HCT116 (cell line): ENCODE data around the gene SYDE2. TPM values are rescaled to one million over a fixed set of nuclear protein-coding genes. Genes with fewer than 3 reads are reported as not detected.

Experiments used
- ATAC-seq: fragments of 200-7000 bp; cut with Tn5 transposase; 2 replicates; pipeline ENCODE4 v1.9.1; 2020; ENCODE audit warnings: mild to moderate bottlenecking, moderate library complexity
- BruUV-seq: library from RNA; stranded (reverse); fragments of 400-500 nt; replicated peaks from 2 replicates; lab custom pipeline; 2021; lab: Mats Ljungman, UMichigan
- CTCF ChIA-PET: fragments of 300-600 bp; sonication (Branson Sonifier 250); formaldehyde crosslinking; loops from one replicate; lab custom pipeline; 2021; ENCODE audit warnings: antibody characterized with exemption; lab: Charles Lee
- POLR2A ChIA-PET: fragments of 300-600, 350-600 bp; sonication (Branson Sonifier 250); formaldehyde crosslinking; loops from one replicate; lab custom pipeline; 2021; ENCODE audit warnings: antibody characterized with exemption; lab: Charles Lee
- RAD21 ChIA-PET, 2 experiments: fragments of 300-600 bp; sonication (Branson Sonifier 250); formaldehyde crosslinking; loops; one replicate each; lab custom pipeline; 2023; ENCODE audit warnings: low total read pairs in 2 of 2; ENCODE audit not compliant: uncharacterized antibody in 2 of 2, unreplicated experiment in 2 of 2, low non-redundant PET in 1 of 2; lab: Charles Lee
- DNase-seq: peaks from one replicate; pipeline ENCODE4 v3.0.0-alpha.2; 2010; ENCODE audit warnings: low read depth, low spot score
- H2AFZ ChIP-seq: fragments of 200-600 bp; shearing (Covaris generic), sonication (generic); 2 replicates; pipeline ENCODE4 v1.6.1; 2017; ENCODE audit warnings: low read depth, mixed run types, mixed read lengths, antibody characterized with exemption, low read length; ENCODE audit not compliant: poor library complexity, severe bottlenecking
- H3K27ac ChIP-seq: 2 replicates; pipeline ENCODE4 v1.5.1; 2012; ENCODE audit warnings: low read depth, low read length
- H3K27me3 ChIP-seq: fragments of 200-600 bp; sonication (generic); 2 replicates; pipeline ENCODE4 v1.6.1; 2016; ENCODE audit warnings: mixed run types, low read length, mixed read lengths; ENCODE audit not compliant: insufficient read depth
- H3K36me3 ChIP-seq, 2 experiments: fragments of 200-500 bp in 1 of 2; fragments of 200-600 bp in 1 of 2; sonication (Bioruptor generic) in 1 of 2; sonication (generic) in 1 of 2; 2 replicates each; pipeline versions ENCODE4 v1.5.1 to v1.6.1; 2014 to 2016; ENCODE audit warnings: low read length in 2 of 2, inconsistent platforms in 1 of 2, mixed read lengths in 1 of 2, mixed run types in 1 of 2; ENCODE audit not compliant: insufficient read depth in 2 of 2, control insufficient read depth in 1 of 2
- H3K4me1 ChIP-seq, 2 experiments: fragments of 200-600 bp in 1 of 2; sonication (generic) in 1 of 2; 2 replicates each; pipeline versions ENCODE4 v1.5.1 to v1.6.1; 2012 to 2017; ENCODE audit warnings: low read length in 2 of 2, inconsistent platforms in 1 of 2, mild to moderate bottlenecking in 1 of 2, mixed read lengths in 1 of 2, mixed run types in 1 of 2, moderate library complexity in 1 of 2; ENCODE audit not compliant: insufficient read depth in 2 of 2, control insufficient read depth in 1 of 2
- H3K4me2 ChIP-seq: fragments of 200-600 bp; sonication (generic); 2 replicates; pipeline ENCODE4 v1.6.1; 2017; ENCODE audit warnings: mixed run types, low read length, mixed read lengths
- H3K4me3 ChIP-seq, 2 experiments: fragments of 200-600 bp in 1 of 2; sonication (generic) in 1 of 2; replicated peaks in 1 of 2; 2 replicates each; pipeline ENCODE4 v1.5.1; 2011 to 2016; ENCODE audit warnings: low read length in 2 of 2, control low read depth in 1 of 2, low read depth in 1 of 2, mild to moderate bottlenecking in 1 of 2, mixed read lengths in 1 of 2, mixed run types in 1 of 2
- H3K79me2 ChIP-seq: fragments of 200-600 bp; sonication (generic); 2 replicates; pipeline ENCODE4 v1.6.1; 2017; ENCODE audit warnings: mild to moderate bottlenecking, mixed run types, low read length, moderate library complexity, mixed read lengths; ENCODE audit not compliant: insufficient read depth
- H3K9ac ChIP-seq: fragments of 200-600 bp; sonication (generic); 2 replicates; pipeline ENCODE4 v1.6.1; 2016; ENCODE audit warnings: low read length, mixed read lengths
- H3K9me2 ChIP-seq: fragments of 200-600 bp; sonication (generic), shearing (Covaris generic); 2 replicates; pipeline ENCODE4 v1.6.1; 2017; ENCODE audit warnings: mixed run types, mild to moderate bottlenecking, moderate library complexity; ENCODE audit not compliant: insufficient read depth
- H3K9me3 ChIP-seq, 2 experiments: fragments of 200-500 bp in 1 of 2; fragments of 200-600 bp in 1 of 2; sonication (Bioruptor generic) in 1 of 2; sonication (generic) in 1 of 2; 2 replicates each; pipeline ENCODE4 v1.6.1; 2014 to 2017; ENCODE audit warnings: low read length in 2 of 2, mixed read lengths in 2 of 2, inconsistent platforms in 1 of 2, low read depth in 1 of 2, mild to moderate bottlenecking in 1 of 2, mixed run types in 1 of 2, moderate library complexity in 1 of 2; ENCODE audit not compliant: control insufficient read depth in 1 of 2, insufficient read depth in 1 of 2
- H4K20me1 ChIP-seq: fragments of 200-600 bp; sonication (generic), shearing (Covaris generic); 2 replicates; pipeline ENCODE4 v1.6.1; 2017; ENCODE audit warnings: mixed run types, mild to moderate bottlenecking, moderate library complexity; ENCODE audit not compliant: insufficient read depth
- CBX3 ChIP-seq: IDR thresholded peaks from 2 replicates; pipeline ENCODE4 v1.6.1; 2012; ENCODE audit warnings: low read depth
- ELF1 ChIP-seq: IDR thresholded peaks from 2 replicates; pipeline ENCODE4 v1.6.1; 2012; ENCODE audit warnings: low read depth, borderline replicate concordance
- EZH2 ChIP-seq: fragments of 200-600 bp; sonication (generic); IDR thresholded peaks from 2 replicates; pipeline ENCODE4 v1.6.1; 2017; ENCODE audit warnings: antibody characterized with exemption, mixed run types
- EZH2phosphoT487 ChIP-seq: fragments of 200-600 bp; IDR thresholded peaks from 2 replicates; pipeline ENCODE4 v1.6.1; 2018; ENCODE audit warnings: antibody characterized with exemption, borderline replicate concordance
- SIN3A ChIP-seq: IDR thresholded peaks from 2 replicates; pipeline ENCODE4 v1.6.1; 2012; ENCODE audit warnings: low read depth
- SP1 ChIP-seq: IDR thresholded peaks from 2 replicates; pipeline ENCODE4 v1.6.1; 2012; ENCODE audit warnings: low read depth
- TCF7L2 ChIP-seq: IDR thresholded peaks from 2 replicates; pipeline ENCODE4 v1.7.0; 2011; ENCODE audit warnings: borderline replicate concordance, inconsistent platforms; ENCODE audit not compliant: insufficient read depth, insufficient read length; ENCODE audit errors: extremely low read depth
- ZBTB33 ChIP-seq: IDR thresholded peaks from 2 replicates; pipeline ENCODE4 v1.6.1; 2011; ENCODE audit warnings: mild to moderate bottlenecking, low read length, moderate library complexity; ENCODE audit not compliant: insufficient replicate concordance; ENCODE audit errors: extremely low read depth
- ZNF274 ChIP-seq: fragments of 200-500 bp; sonication (Bioruptor generic); IDR thresholded peaks from 2 replicates; pipeline ENCODE4 v1.6.1; 2014; ENCODE audit warnings: mild to moderate bottlenecking, low read depth, low read length, inconsistent platforms
- intact Hi-C: fragments of 100-400 bp; cut with micrococcal nuclease; formaldehyde crosslinking; loops from 2 replicates; pipeline ENCODE4 v1.10.0; 2022
- total RNA-seq: library from RNA; stranded (reverse); gene quantifications from one replicate; pipeline ENCODE4 v1.2.1, GENCODE V29; 2021; ENCODE audit not compliant: unreplicated experiment

Gene SYDE2
- total RNA-seq, 1 experiment from 2014 or later, result 5.3 TPM

GRCh38 chr1:85229574-85230097 lies 28.8 kb upstream of the SYDE2 start:
- Histone ChIP-seq H3K4me2 (peak overlapping the region; percentile 36), H3K9me2 (no peaks in the 10 kb centered on the region), H3K9me3 (no peaks in the 10 kb centered on the region), H3K4me1 (peaks cover 26 to 27% of the 10 kb centered on the region in 2 experiments), H2AFZ (peak overlapping the region; percentile 93), H3K36me3 (no peaks in the 10 kb centered on the region), H4K20me1 (no peaks in the 10 kb centered on the region), H3K27me3 (no peaks in the 10 kb centered on the region), H3K79me2 (no peaks in the 10 kb centered on the region), H3K4me3 (no peak overlapping the region), H3K27ac (no peak overlapping the region)
- ChIA-PET POLR2A (interaction anchor here (1.2 to 2.5 kb wide), 3 partner anchors 8 to 11 kb away, joined by 3 to 11 read pairs (median 4); no protein-coding TSS in a partner anchor), RAD21 (interaction anchor here (0.7 to 1.5 kb wide), 4 partner anchors 25 to 285 kb away, joined by 3 to 4 read pairs (median 3); no protein-coding TSS in a partner anchor), CTCF (interaction anchor here (0.6 to 2.9 kb wide), 6 partner anchors 11 to 285 kb away, joined by 3 to 29 read pairs (median 13); partner anchors contain the start of gene C1orf52)
- no TSS peak for BruUV-seq
- DNase-seq (peak; percentile 49), ATAC-seq (peak; percentile 84)
- TF ChIP-seq ELF1 (peak; percentile 33), EZH2 (no peak), EZH2phosphoT487 (no peak), CBX3 (no peak), ZBTB33 (no peak), SIN3A (no peak), ZNF274 (no peak), SP1 (no peak), TCF7L2 (no peak)
- TF ChIP-seq, all 23 proteins: peak for 1
- H3K9ac ChIP-seq, result no peak overlapping the region
- intact Hi-C loops, result no loop called here
